ENCODE data around the gene HTR3A.

HTR3A gene

DNA sequence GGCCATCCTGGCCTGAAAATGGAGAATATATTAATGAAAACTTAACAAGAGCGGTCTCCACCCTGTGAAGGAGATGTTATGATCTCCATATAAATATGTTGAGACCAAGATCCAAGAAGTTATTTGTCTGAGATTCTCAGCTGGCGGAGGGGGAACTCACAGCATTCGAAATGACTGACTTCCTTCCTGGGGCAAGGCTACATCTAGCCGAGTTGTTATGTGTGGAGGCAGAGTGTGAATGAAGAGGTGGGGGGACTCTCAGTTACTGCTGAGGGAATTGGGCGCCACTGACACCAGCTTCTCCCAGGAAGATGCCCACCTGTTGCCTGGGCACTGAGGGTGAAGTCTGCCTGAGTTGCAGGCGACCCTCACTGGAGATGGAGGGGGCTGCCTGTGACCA lies 5.9 kb downstream of the HTR3A start:
- DNase-seq, result no peak

DNA sequence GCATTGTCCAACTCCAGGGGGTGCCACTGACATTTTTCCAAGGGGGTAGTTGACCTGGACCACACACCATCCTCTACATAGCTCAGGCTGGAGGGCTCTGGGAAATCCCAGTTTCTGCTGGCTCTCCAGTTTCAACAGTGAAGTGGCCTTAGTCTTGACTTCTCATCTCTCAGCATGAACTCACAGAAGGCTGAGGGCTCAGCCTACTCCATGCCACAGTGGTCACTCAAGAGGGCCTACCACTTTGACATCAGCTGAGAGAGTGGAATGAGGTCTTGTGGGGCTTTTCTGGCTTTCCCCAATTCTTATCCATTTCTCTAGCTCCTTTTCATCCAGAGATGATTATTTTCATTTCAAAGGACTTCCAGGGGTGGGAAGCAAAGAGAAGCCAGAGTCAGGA lies 7.4 kb downstream of the HTR3A start:
- no peak for DNase-seq

DNA sequence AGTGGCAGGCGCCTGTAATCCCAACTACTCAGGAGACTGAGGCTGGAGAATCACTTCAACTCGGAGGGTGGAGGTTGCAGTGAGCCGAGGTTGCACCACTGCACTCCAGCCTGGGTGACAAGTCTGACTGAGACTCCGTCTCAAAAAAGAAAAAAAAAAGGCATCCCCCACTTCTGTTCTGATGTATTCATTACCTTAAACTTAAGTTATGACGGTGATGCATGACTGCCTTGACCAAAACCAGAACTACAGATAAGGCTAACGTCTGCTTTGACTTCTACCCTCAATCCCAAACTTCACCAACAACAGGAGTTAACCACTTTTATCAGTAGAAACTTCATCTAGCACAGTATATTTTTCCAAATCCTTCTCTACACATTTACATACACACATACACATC lies 9.9 kb downstream of the HTR3A start:
- DNase-seq, result no peak

DNA sequence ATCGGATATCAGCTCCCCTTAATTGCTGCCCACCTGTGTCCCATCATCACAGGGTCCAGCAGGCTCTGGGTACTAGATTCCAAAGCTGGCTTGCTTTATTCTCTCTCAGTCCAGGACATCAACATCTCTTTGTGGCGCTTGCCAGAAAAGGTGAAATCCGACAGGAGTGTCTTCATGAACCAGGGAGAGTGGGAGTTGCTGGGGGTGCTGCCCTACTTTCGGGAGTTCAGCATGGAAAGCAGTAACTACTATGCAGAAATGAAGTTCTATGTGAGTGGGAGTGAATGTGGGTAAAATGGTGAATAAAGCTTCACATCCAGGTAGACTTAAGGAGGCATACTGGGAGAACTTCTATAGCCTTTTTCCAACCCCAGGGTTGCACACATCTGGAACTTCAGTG lies 11.0 kb downstream of the HTR3A start:
- DNase-seq, result no peak

DNA sequence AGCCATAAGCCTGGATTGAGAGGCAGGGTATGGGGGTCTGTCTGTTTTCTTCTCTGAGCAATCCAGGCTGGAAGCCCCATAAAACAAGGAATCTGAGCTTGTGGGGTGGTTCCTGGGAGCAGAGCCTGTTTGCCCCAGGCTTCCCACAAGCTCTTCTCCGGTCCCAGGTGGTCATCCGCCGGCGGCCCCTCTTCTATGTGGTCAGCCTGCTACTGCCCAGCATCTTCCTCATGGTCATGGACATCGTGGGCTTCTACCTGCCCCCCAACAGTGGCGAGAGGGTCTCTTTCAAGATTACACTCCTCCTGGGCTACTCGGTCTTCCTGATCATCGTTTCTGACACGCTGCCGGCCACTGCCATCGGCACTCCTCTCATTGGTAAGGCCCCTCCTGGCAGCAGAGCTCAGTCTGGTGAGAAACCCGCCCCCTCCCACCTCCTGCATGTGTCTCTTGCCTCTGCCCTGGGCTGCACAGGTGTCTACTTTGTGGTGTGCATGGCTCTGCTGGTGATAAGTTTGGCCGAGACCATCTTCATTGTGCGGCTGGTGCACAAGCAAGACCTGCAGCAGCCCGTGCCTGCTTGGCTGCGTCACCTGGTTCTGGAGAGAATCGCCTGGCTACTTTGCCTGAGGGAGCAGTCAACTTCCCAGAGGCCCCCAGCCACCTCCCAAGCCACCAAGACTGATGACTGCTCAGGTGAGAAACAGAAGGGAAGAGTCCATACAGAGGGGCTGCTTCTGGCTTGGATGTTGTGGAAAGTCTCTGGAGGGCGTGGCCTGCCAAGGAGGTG lies 11.6 kb downstream of the HTR3A start:
- no peak for DNase-seq

DNA sequence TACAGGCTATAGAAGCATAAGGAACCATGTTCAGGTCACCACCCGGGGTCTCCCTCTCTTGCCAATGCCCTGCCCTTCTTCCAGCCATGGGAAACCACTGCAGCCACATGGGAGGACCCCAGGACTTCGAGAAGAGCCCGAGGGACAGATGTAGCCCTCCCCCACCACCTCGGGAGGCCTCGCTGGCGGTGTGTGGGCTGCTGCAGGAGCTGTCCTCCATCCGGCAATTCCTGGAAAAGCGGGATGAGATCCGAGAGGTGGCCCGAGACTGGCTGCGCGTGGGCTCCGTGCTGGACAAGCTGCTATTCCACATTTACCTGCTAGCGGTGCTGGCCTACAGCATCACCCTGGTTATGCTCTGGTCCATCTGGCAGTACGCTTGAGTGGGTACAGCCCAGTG lies 14.5 kb downstream of the HTR3A start:
- no peak for DNase-seq

DNA sequence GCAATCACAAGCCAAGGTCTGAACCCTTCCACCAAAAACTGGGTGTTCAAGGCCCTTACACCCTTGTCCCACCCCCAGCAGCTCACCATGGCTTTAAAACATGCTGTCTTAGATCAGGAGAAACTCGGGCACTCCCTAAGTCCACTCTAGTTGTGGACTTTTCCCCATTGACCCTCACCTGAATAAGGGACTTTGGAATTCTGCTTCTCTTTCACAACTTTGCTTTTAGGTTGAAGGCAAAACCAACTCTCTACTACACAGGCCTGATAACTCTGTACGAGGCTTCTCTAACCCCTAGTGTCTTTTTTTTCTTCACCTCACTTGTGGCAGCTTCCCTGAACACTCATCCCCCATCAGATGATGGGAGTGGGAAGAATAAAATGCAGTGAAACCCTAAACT lies 15.0 kb downstream of the HTR3A start:
- DNase-seq, result no peak

DNA sequence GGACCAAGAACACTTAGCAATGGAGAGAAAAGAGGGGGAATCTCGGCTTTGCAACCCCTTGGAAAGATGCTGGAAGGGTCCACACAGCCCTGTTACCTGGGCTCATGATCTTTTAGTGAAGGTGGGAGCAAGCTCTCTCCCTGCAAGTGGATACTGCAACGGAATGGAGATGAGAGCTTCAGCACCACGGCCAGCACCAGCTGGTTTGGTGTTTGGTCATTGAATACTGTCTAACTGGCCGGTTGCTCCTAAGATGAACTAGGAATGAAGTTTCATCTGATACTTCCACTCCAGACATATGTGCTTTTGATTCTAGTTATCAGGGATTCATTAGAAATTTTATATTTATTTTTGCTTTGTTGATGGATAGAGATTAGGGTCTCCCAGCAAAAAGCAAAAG lies 16.3 kb downstream of the HTR3A start:
- DNase-seq, result no peak

DNA sequence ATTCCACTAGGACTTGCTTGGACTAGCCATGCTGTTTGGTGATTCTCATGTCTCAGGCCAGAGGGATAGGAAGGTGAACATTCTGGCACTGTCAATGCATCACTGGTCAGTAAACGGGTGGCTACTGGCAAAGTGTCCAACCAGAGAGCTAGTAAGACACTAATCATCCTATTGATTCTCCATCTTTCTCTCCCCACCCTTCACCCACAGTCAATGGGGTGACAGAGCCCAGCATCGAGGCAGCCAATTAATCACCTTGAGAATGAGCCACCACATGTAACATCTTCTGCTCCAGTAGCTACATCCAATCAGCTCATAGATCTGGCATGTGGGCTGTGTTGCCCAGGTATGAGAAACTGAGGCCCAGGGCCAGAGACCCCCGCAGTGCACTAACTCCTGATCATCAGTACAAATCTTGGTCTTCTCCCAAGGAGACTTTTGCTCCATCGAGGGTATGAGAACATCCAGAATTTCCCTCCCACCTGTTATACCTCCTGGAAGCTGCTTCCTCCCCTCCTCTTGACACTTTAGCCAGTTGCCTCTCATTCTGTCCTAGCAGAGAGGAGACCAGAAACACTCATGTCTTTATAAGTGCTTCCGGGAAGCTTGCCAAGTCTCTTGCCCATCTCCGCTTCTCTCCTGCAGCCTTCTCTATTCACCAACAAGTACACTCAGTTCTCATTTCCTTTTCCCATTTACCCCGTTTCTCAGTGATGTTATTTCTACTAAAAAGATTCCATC lies 17.0 kb downstream of the HTR3A start:
- no peak for DNase-seq

DNA sequence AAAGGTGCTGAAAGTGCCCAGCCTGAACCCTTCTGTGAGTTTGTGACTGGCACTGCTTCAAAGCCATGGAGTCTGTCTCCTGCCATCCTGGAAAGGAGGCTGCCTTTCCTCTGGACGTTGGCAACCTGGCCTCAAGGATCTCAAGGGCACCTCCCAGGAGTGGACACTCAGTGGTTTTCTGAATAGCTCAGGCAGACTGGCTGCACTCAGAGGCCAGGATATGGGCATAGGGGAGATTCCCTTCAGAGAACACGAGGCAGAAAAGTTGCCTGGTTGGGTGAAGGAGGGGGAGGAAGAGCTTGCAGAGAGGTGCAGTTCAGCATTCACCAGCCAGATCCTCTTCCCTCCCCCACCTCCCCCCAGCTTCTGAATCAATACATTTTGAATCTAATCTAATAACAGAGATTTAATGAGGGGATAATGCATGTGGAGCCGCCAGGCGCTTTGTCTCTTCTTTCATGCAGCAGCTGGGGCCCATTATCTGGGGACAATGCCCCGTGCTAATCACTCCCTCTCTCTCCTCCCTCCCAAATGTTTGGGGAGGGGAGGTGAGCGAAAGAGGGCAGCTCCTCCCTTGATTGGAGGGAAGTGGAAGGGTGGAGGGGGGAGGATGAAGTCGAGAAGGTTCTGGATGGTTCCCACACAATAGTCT lies 17.7 kb downstream of the HTR3A start:
- DNase-seq, result no peak

DNA sequence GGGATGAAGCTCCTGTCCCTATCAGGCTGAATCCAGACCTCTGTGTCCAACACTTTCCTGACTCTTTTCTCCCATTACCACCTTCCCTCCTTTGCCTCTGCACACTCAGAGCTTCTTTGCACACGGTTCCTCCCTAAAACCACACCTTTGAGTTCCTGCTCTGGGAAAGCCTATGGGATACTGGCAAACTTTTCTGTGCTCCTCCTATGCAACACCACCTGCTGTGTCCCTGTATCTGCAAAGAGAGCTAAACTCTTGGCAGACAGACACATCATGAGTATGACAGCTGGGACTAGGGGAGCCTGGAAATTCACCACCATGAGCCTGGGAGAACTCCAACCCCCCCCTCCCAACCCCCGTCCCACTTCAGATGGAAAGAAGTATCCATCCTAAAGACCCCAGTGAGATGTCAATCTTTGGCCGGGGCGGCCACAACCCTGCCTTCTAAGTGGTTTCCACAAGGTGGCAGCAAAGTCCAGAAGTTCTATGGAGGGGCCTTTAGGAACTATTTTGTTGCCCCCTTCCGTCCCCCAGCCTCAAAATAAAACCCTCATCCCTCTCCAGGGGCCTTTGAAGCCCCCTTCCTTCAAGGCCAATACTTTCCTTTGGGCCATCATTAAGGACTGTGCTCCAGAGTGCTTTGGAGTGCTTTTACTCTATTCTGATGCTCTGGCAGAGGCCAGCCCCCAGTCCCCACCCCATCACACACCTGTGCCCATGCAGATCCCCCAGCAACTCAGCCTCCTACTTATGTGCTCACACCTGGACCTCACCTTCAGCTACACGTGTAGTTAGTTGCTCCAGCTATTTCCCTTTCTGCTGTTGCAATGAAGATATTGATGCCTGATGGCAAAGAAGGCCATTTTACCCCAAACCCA lies 19.4 kb downstream of the HTR3A start:
- no peak for DNase-seq

DNA sequence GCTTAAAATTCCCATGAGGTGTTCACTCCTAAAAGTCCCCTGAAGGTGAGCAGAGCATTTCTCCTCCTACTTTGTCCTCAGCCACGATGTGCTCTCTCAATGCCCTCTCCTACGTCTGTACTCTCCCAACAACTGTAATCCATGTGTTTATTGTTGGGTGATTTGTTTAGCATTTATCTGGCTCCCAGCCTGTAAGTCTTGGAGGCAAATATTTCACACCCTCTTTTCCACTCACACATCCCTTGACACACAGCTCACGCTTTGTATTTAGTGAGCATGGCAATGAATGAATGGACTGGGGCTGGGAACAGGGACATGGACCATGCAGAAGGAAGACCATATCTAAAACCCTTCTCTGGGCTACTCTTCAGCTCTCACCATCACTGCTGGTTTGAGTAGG lies 22.6 kb downstream of the HTR3A start:
- DNase-seq, result no peak

DNA sequence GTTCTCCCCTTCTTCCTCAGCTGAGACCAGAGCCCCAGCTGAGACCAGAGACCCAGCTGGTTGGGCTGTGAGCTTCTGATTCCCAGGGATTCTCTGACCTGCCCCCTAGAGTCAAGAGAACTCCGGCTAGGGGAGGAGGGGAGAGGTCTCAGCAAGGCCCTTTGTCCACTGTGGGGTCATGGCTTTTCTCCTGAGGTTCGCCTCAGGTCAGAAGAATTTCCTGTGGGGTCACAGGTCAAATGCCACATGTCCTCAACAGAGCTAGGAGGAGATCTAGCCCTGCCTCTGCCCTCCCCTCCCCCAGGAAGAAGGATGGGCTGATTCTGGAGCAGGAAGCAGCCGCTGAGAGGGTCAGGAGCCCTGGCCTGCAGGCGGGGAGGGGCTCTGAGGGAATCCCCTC lies 23.7 kb downstream of the HTR3A start:
- DNase-seq, result no peak

DNA sequence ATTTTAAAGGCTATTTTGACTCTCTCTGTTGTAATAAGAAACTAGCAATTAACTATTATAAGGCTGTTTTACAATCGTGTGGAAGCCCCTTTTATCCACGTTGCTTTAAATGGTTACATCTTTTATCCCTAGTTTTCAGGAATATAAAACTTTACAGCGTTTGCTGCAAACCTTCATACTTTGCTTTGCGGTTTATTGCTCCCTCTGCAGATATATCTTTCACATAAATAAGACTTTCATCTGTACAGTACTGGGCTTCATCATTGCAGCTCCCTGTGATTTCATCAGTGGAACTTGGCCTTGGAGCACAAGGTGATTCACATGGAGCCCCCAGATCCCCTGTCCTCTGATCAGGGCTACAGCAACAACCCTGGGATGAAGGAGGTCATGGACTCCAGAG lies 25.6 kb downstream of the HTR3A start:
- DNase-seq, result no peak

DNA sequence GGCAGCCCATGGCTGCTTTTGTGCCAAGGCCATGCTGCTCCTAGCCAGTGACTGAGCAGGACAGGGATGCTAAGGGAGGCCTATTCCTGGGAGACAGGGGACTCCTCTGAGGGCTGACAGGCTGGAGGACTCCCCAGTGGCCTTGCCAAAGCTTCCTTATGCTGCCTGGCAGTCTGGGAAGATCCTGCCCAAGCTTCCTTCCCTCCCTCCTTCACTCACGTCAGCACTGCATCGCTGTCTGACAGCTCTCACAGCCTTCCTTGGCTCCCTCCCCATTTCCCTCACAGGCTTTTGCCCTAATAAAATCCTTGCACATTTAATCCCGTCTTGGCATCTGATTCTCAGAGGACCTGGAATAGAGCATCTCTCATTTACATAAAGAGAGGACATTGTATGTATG lies 26.5 kb downstream of the HTR3A start:
- DNase-seq, result no peak

DNA sequence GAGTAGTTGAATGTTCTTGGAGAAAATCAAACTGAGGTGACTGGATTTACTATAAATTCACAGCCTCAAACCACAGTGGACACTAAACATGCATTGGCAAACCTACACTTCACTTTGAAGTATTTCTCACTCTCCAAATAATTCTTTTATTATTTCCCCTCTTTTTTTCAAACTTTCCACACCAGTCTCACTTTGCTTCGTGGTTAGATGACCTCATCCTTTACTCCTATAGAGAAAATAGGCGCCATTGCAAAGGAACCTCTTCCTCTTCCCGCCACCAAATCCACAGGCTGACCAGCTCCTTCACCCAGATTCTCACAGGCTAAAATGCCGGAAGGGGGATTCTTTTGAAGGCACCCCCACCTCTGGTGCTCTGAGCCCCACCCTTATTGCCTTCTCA lies 33.4 kb downstream of the HTR3A start:
- DNase-seq, result no peak

DNA sequence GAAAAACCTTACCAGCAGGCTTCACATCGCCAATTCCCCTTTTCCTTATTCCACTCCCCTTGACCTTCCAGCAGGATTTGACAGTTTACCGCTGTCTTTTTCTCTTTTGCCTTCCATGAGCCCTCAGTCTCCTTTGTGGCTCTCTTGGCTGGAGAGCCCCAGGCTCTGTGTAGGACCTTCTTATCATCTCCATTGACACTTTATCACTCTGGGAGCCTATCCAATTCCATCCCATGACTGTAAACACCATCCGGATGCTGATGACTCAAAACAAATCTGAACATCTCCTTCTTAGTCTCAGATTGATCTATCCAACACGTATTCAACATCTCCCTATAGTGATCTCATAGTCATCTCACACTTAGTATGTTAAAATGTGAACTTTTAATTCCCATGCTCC lies 36.0 kb downstream of the HTR3A start:
- no peak for DNase-seq

DNA sequence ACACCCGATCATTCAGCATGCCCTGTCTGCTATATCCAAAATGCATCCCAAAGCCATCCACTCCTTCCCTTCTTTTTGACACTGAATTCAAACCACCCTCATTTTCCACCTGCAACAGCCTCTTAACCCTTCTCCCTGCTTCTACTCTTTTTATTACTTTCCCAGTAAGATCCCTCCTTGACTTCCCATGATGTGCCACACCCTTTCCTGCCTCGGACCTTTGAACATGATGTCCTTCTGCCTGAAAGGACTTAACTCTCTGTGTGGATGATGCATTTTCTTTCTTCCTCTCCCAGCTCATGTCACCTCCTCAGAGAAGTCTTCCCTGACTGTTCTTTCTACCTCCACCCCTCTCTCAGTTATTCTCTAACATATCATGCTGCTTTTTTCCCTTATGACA lies 36.5 kb downstream of the HTR3A start:
- DNase-seq, result no peak

DNA sequence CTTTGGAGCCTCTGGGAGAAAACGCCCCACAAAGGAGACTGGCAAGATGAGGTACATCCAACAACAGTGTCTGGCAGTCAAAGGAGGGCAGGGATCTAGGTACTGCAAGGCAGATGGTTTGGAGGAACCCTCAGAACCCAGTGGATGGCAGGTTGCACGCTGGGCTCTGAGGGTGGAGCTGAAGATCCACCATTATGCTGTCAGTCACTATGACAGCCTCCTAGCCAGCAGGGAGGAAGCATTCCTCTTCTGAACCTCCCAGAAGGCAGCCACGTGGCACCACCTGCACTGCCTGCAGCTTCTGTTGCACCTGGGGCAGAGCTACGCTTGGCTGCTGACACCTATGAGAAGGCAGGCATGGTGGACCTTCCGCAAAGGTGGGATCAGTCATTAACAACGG lies 40.2 kb downstream of the HTR3A start:
- DNase-seq, result no peak

DNA sequence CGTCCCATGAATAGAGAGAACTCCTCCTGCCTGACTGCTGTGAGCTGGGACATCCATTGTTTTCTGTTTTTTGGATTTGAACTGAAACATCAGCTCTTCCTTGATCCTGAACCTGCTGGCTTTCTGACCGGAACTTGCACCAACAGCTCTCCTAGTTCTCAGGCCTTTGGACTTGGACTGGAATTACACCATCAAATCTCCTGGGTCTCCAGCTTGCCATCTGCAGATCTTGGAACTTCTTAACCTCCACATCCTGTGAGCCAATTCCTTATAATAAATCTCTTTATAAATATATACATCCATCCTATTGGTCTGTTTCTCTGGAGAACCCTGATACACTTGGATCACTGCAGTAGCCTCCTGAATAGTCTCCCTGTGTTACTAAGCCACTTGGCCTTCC lies 42.1 kb downstream of the HTR3A start:
- no peak for DNase-seq

DNA sequence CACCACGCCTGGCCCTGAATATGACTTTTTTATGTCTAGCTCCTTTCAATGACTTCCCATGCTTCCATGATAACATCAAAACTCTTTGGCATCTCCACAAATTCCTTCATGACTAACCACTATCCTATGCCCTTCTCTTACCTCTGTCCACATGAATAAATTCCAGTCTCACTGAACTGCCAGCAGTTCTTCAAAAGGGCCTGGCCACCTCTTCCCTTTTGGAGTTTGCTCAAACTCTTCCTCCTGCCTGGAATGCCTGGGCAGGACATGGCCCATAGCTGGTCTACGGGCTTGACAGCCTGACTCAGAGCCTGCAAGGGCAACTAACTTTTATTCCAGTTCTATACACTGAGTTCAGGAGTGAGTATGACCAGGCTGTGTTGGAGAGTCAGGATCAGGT lies 42.8 kb downstream of the HTR3A start:
- no peak for DNase-seq

DNA sequence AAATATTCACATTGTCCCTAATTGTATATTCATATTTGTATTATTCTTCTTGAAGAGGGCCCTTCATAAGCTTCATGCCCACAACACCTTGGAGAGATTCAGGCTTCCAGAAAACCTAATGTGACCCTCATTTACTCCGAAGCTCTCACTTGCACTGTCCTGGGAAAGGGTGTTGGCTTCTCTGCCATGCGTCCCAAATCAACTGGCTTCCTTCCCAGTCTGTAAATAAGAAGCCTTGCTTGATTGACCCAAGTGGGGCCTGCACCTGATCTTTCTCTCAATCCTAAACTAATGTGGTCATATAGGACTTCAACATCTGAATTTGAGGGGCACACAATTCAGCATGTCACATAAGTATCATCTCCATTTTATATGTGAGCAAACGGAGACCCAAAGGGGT lies 44.1 kb downstream of the HTR3A start:
- no peak for DNase-seq

DNA sequence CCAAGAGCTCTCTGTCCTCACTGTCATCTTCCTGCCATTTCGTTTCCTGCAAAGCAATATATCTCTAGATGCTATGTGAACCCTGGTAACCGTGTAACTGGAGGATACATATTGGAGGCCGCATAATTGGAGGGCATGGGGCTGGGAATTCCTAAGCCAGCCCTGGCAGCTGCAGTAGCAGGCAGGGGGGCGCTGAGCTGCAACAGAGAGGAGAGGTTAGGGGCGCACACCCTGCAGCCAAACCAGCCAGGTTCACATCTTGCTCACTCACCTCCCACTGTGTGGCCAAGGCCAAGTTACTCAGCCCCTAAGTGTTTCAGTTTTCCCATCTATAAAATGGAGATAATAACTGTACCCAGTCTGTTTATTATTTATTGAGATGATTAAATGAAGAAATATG lies 44.7 kb downstream of the HTR3A start:
- no peak for DNase-seq

All from cerebellar nuclear complex (tissue), 1 donor.